NCI-H187 treated with DMSO at 0.1 percent for 48 hours (cell line): ENCODE data around the gene LIMD2.

Source experiments
- DNase-seq: peaks from one replicate; lab custom pipeline; 2025; lab: John Stamatoyannopoulos, UW

Gene LIMD2

GRCh38 chr17:63681530-63681929 is 18.4 kb downstream of the LIMD2 start:
- DNase-seq, result no peak

GRCh38 chr17:63680700-63681099 is 19.2 kb downstream of the LIMD2 start:
- no peak for DNase-seq

DNA sequence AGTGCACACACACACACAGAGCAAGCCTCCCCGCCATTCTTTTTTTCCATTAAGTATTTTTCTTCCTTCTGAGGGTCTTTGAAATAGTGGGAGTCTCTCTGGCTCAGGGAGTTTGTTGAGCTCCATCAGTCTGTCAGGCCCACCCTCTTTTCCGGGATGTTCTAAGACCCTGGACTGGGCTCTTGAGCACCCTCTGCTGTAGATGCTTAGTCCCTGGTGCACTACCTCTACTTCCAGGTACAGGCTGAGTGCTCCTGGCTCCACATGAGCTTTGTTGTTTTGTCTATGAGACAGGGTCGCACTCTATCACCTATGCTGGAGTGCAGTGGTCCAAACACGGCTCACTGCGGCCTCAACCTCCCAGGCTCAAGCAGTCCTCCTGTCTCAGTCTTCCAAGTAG is 20.7 kb downstream of the LIMD2 start:
- no peak for DNase-seq

GRCh38 chr17:63676584-63676983 is 23.3 kb downstream of the LIMD2 start:
- no peak for DNase-seq

DNA sequence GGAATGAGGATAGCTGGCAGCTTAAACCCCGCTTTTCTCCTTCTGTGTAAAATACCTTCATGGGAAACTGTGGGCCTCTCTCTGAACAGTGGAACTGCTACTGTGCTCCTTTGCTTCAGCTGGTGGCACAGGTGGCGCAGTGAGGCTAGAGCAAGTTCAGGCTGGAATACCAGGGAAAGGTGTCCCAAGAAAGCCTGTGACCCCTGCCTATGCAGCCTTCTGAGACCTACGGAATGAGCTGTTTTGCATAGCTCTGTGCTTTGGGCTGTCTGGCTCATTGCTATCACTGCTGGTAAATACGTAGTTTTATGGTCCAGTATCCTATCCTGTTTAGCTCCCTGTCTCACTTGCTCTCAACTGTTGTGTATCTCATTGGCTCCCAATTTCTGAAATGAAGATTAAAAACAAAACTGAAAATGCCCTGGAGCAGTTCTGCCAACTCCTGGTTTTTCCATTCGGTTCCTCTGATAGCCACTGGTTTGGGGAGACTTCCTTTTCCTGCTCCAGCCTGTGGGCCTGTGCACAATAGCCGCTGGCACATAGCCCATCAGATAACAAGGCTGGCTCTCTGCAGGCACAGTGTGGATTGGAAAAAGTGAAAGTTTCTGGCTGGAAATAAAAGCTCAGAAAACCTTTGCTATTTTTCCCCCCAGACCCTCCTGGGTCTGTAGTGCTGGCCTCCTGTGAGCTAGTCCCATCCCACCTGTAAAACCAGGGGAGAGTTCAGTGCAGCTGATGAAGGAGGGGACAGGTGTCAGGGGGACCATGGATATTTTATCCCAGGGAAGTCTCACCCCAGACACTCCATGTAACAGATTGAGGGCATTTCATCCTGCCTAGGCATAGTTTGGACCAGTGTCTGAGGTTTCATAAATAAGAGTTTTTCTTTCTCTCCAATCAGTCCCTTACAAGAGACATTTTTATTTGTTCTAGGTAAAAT is 24.0 kb downstream of the LIMD2 start:
- no peak for DNase-seq

- DNase-seq, result no peak
These were observed 24.7 kb downstream of the LIMD2 start for GRCh38 chr17:63675231-63675606.

- DNase-seq, result no peak
These were observed 27.1 kb downstream of the LIMD2 start for GRCh38 chr17:63672856-63673255.

GRCh38 chr17:63665527-63666214 is 34.3 kb downstream of the LIMD2 start:
- DNase-seq, result no peak

DNA sequence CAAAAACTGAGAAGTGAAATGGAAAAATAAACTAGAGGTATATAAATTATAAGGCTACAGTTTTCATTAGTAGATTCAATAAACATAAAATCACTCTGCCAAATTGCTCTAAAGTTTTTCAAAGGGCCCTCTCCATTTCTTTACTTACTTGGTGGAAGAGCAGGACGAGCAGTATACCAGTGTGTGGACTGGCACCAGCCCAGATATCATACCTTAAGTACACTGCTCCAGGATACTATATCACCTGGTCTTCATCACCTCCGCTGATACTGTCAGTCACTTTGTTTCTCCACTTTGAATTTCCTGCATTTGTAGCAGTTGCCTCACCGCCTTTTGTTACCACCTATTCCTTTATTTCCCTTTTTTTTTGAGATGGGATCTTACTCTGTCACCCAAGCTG is 40.1 kb downstream of the LIMD2 start:
- DNase-seq, result no peak

- DNase-seq, result no peak
These were observed 41.6 kb downstream of the LIMD2 start for GRCh38 chr17:63658366-63658765.

DNA sequence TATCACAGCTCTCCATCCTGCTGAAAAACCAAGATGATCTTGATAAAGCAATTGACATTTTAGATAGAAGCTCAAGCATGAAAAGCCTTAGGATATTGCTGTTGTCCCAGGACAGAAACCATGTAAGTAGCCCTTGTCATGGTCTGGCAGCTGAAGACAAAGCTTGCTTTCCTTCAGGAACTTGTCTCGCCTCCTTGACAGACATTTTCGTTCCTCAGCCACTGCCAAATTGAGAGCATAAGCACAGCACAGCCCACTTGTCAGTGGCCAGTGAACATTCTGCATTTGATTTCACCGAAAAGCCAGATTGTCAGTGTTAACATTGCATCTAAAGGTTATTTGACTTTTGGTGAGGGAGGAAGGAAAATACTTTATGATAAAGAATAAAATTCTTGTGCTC is 42.1 kb downstream of the LIMD2 start:
- DNase-seq, result no peak

DNA sequence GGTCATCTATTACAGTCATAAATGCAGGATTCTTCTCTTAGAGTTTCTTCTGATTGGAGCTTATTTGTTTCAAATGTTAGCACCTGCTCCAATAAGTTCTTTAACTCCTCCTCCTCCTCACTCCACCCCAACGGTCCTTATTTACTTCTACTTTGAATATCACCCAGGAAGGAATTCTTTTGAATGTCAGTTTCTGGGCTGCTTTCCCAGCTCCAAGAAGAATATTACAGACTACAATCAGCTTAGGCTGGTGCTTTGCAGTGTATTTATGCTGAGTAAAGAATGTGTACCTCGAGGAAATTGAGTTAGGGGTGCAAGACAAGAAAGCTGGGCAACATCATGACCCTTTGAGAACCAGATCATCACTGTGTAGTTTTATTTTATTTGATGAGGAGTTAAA is 46.9 kb downstream of the LIMD2 start:
- DNase-seq, result no peak

GRCh38 chr17:63652106-63652505 is 47.8 kb downstream of the LIMD2 start:
- no peak for DNase-seq

- no peak for DNase-seq
These were observed 50.1 kb downstream of the LIMD2 start for GRCh38 chr17:63649813-63650212.

DNA sequence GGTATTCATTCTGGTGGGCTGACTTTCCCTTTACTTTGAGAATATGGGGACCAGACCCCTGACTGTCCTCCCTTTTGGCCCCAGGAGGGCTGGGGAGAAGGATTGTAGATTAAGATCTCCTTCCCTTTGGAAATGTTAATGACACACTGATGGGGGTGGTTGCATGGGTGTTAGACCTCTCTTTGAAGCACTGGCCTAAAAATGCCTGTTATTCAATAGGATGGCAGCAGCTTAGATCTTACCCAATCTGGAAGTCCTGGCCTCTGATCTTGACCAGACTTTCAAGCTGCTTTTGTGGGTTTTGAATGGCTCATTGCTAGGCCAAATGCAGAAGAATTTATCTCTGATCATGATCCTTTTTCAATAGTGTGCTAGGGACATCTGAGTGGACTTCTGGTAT is 52.0 kb downstream of the LIMD2 start:
- no peak for DNase-seq

- no peak for DNase-seq
These were observed 52.7 kb downstream of the LIMD2 start for GRCh38 chr17:63647065-63647725.

DNA sequence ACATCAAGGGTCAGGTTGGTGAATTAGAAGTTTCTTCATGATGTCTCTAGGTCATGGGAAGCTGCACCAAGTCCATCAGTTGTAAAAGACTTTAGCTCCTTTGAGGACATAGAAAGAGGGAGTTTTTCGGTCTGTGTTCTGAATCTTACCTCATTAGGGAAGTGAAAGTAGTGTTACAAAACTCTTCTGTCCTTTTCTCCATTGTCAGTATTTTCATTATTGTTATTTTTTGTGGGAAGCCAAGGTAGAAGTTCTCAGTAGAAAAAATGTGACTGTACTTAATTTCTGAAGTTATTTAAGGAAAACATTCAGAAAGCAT is 53.5 kb downstream of the LIMD2 start:
- no peak for DNase-seq
